AG09309 (cell line): Measurements from ENCODE around the gene LRMDA.

Experiments
- DNase-seq: peaks from one replicate; pipeline ENCODE4 v3.0.0-alpha.2; 2010; ENCODE audit warnings: low read depth
- H3K4me3 ChIP-seq: 2 replicates; pipeline ENCODE4 v1.5.1; 2011; ENCODE audit warnings: mild to moderate bottlenecking, low read depth, low read length, moderate library complexity; ENCODE audit not compliant: control insufficient read depth
- TF ChIP-seq, protein P1 (sequence below): IDR thresholded peaks from 2 replicates; pipeline ENCODE4 v1.5.1; 2011; ENCODE audit warnings: mild to moderate bottlenecking, low read depth, low read length, inconsistent platforms; ENCODE audit not compliant: insufficient read depth, control insufficient read depth; ENCODE audit errors: missing control alignments

Gene LRMDA

DNA sequence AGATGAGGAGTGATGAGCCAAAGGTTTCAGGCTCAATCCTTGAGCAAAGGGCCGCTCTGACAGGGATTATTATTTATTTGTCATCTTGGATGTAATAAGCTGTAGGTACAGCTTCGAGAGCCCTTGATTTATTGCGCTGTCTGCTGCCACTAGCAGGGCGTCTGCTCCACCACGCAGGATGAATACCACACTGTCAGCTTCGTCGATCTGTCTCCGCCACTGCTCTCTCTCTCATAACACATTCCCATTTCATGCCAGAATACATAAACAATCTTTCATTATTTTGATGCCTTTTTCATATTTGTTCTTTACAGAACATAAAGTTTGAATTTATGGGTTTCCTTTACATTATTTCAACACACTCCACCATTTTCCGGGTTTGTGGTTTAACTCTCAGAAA is 276.6 kb downstream of the LRMDA start:
- no peak for DNase-seq
- H3K4me3 ChIP-seq: no peak overlapping the region
- TF ChIP-seq, protein P1, sequence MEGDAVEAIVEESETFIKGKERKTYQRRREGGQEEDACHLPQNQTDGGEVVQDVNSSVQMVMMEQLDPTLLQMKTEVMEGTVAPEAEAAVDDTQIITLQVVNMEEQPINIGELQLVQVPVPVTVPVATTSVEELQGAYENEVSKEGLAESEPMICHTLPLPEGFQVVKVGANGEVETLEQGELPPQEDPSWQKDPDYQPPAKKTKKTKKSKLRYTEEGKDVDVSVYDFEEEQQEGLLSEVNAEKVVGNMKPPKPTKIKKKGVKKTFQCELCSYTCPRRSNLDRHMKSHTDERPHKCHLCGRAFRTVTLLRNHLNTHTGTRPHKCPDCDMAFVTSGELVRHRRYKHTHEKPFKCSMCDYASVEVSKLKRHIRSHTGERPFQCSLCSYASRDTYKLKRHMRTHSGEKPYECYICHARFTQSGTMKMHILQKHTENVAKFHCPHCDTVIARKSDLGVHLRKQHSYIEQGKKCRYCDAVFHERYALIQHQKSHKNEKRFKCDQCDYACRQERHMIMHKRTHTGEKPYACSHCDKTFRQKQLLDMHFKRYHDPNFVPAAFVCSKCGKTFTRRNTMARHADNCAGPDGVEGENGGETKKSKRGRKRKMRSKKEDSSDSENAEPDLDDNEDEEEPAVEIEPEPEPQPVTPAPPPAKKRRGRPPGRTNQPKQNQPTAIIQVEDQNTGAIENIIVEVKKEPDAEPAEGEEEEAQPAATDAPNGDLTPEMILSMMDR: no peak

DNA sequence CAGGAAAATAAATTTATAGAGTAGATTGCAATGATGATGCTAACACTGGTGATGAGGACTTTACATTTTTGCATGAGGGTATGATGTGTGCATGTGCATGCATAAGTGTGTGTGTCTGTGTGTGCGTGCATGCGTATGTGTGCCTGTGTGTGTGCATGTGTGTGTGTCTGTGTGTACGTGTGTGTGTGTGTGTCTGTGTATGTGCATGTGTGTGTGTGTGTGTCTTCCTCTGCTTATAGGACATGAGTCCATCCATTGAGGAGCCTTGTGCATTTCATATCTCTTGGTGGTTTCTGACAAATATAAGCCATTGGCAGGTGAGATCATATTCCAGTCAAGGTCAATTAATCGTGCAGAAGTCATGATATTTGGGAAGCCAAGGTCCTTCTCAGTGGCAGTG is 277.8 kb downstream of the LRMDA start:
- H3K4me3 ChIP-seq: no peak overlapping the region
- no peak for DNase-seq
- TF ChIP-seq, protein P1: no peak

GRCh38 chr10:75709811-75710210 is 278.4 kb downstream of the LRMDA start:
- no peak for DNase-seq

GRCh38 chr10:75712242-75712880 is 280.9 kb downstream of the LRMDA start:
- TF ChIP-seq, protein P1: no peak
- H3K4me3 ChIP-seq: no peak overlapping the region
- no peak for DNase-seq

More at GRCh38 chr10:75709811-75710210, 278.4 kb downstream of the LRMDA start:
- H3K4me3 ChIP-seq: no peak overlapping the region
- TF ChIP-seq, protein P1: no peak

DNA sequence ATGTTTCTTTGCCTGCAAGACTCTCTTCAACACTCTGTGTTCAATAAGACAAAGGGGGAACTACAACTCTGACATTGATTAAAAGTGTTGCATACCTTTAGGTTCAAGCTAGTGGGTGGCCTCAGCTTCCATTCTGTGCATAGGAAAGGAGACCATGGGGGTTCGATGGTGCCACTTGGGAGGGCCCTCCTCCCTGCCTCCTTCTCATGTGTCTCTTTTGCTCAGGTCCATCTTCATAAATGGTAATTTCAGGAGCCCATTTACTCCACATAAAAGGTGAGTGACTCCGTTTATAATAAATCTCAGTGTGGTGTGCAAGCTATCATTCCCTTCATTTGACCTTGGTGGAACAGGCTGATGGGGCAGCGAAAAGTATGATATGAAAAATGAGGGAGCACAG is 285.1 kb downstream of the LRMDA start:
- no peak overlapping the region for H3K4me3 ChIP-seq
- TF ChIP-seq, protein P1: no peak
- DNase-seq: no peak

DNA sequence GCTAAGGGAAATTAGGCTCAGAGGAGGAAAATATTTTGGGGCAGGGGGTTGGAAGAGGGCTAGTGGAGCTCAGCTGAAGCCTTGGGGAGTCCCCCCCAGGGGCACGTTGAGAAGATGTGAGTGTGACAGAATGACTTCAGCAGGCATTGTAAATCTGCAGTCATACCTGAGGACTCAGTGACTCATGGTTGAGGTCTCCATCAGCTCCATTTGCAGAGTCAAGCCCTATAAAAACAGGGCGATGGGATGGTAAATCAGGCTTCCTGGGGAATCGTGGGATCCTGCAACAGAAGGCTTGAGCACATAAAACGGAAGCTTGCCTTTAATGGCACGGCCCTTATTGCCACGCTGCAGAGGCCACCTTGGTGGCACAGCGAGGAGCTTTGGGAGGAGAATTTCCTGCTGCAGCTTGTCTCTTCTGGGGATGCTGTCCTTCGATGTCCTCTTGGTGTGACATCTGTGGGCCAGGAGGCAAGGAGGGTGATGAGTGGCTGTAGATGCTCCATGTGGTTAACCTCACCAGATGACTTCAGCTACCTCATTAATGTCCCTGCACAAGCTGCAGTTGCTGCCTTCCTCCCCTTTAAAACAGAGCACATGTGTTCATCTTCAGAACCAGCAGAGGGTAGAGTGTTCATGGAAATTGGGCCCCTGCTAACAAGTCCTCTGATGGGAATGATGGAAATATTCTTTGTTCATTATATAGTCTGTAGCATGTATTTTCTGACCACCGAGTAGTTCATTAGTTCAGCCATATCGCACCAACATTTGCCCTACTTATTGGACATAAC is 285.9 kb downstream of the LRMDA start:
- no peak overlapping the region for H3K4me3 ChIP-seq
- no peak for DNase-seq
- TF ChIP-seq, protein P1: no peak
